H9 (cell line): ENCODE measurements around the gene PNMA6E. TPM values are rescaled to one million over a fixed set of nuclear protein-coding genes. Genes with fewer than 3 reads are reported as not detected.

Experiments used
- DNase-seq: peaks from one replicate; pipeline ENCODE4 v3.0.0-alpha.2; 2017
- H2AFZ ChIP-seq: one replicate; pipeline ENCODE4 v1.6.1; 2013; ENCODE audit warnings: mild to moderate bottlenecking, low read length, control low read depth, moderate library complexity
- H2AK5ac ChIP-seq: 2 replicates; pipeline ENCODE4 v1.6.1; 2013; ENCODE audit warnings: low read length, control low read depth, mixed read lengths; ENCODE audit not compliant: insufficient read length
- H2BK120ac ChIP-seq: one replicate; pipeline ENCODE4 v1.6.1; 2013; ENCODE audit warnings: low read depth, mild to moderate bottlenecking, low read length, control low read depth, inconsistent platforms; ENCODE audit not compliant: poor library complexity, severe bottlenecking
- H2BK12ac ChIP-seq: 2 replicates; pipeline ENCODE4 v1.6.1; 2013; ENCODE audit warnings: low read length, control low read depth, mixed read lengths, low read depth; ENCODE audit not compliant: insufficient read length
- H2BK15ac ChIP-seq: 2 replicates; pipeline ENCODE4 v1.6.1; 2013; ENCODE audit warnings: low read depth, low read length, control low read depth
- H2BK20ac ChIP-seq: one replicate; pipeline ENCODE4 v1.6.1; 2013; ENCODE audit warnings: low read depth, mild to moderate bottlenecking, low read length, control low read depth, inconsistent platforms; ENCODE audit not compliant: poor library complexity, severe bottlenecking
- H2BK5ac ChIP-seq: 2 replicates; pipeline ENCODE4 v1.6.1; 2013; ENCODE audit warnings: low read length, control low read depth, mixed read lengths; ENCODE audit not compliant: insufficient read length
- H3K14ac ChIP-seq: 2 replicates; pipeline ENCODE4 v1.6.1; 2013; ENCODE audit warnings: low read length, control low read depth; ENCODE audit not compliant: insufficient read depth
- H3K18ac ChIP-seq: 2 replicates; pipeline ENCODE4 v1.6.1; 2013; ENCODE audit warnings: low read depth, mild to moderate bottlenecking, mixed read lengths, low read length, control low read depth; ENCODE audit not compliant: insufficient read length
- H3K23ac ChIP-seq: 2 replicates; pipeline ENCODE4 v1.6.1; 2013; ENCODE audit warnings: low read length, control low read depth, mixed read lengths, low read depth; ENCODE audit not compliant: insufficient read length
- H3K23me2 ChIP-seq: 2 replicates; pipeline ENCODE4 v1.6.1; 2013; ENCODE audit warnings: low read depth, mild to moderate bottlenecking, mixed read lengths, low read length, control low read depth; ENCODE audit not compliant: insufficient read length, poor library complexity, severe bottlenecking
- H3K27ac ChIP-seq: 2 replicates; pipeline ENCODE4 v1.5.1; 2013; ENCODE audit warnings: low read length, control low read depth, mixed read lengths, low read depth; ENCODE audit not compliant: insufficient read length
- H3K27me3 ChIP-seq: 2 replicates; pipeline ENCODE4 v1.6.1; 2013; ENCODE audit warnings: low read length, control low read depth, inconsistent platforms; ENCODE audit not compliant: insufficient read depth
- H3K4ac ChIP-seq: 2 replicates; pipeline ENCODE4 v1.6.1; 2013; ENCODE audit warnings: low read depth, mild to moderate bottlenecking, control low read depth, inconsistent platforms, low read length, moderate library complexity
- H3K4me1 ChIP-seq: 2 replicates; pipeline ENCODE4 v1.6.1; 2013; ENCODE audit warnings: low read length, control low read depth, inconsistent platforms; ENCODE audit not compliant: insufficient read depth
- H3K4me2 ChIP-seq: 2 replicates; pipeline ENCODE4 v1.6.1; 2013; ENCODE audit warnings: low read length, control low read depth, mixed read lengths; ENCODE audit not compliant: insufficient read length, insufficient read depth
- H3K56ac ChIP-seq: 2 replicates; pipeline ENCODE4 v1.6.1; 2013; ENCODE audit warnings: low read depth, mild to moderate bottlenecking, mixed read lengths, low read length, control low read depth; ENCODE audit not compliant: insufficient read length
- H3K79me1 ChIP-seq: 2 replicates; pipeline ENCODE4 v1.6.1; 2013; ENCODE audit warnings: low read depth, mild to moderate bottlenecking, moderate library complexity, low read length, control low read depth, inconsistent platforms; ENCODE audit not compliant: insufficient read depth, poor library complexity, severe bottlenecking
- H3K79me2 ChIP-seq: 2 replicates; pipeline ENCODE4 v1.6.1; 2013; ENCODE audit warnings: low read length, control low read depth, inconsistent platforms; ENCODE audit not compliant: insufficient read depth
- H3K9ac ChIP-seq: 2 replicates; pipeline ENCODE4 v1.6.1; 2013; ENCODE audit warnings: low read length, control low read depth, mixed read lengths; ENCODE audit not compliant: insufficient read length; ENCODE audit errors: extremely low read depth
- H3K9me3 ChIP-seq: one replicate; pipeline ENCODE4 v1.6.1; 2013; ENCODE audit warnings: low read depth, low read length, inconsistent platforms; ENCODE audit not compliant: control insufficient read depth
- H3T11ph ChIP-seq: one replicate; pipeline ENCODE4 v1.6.1; 2013; ENCODE audit warnings: mild to moderate bottlenecking, low read length, control low read depth, inconsistent platforms
- H4K20me1 ChIP-seq: one replicate; pipeline ENCODE4 v1.6.1; 2013; ENCODE audit not compliant: control insufficient read depth, insufficient read length, insufficient read depth
- H4K5ac ChIP-seq: 2 replicates; pipeline ENCODE4 v1.6.1; 2013; ENCODE audit warnings: low read depth, mild to moderate bottlenecking, mixed read lengths, low read length, control low read depth; ENCODE audit not compliant: insufficient read length
- H4K8ac ChIP-seq: replicated peaks from 2 replicates; pipeline ENCODE4 v1.6.1; 2013; ENCODE audit warnings: low read length, control low read depth, mixed read lengths, low read depth; ENCODE audit not compliant: insufficient read length
- H4K91ac ChIP-seq: 2 replicates; pipeline ENCODE4 v1.6.1; 2013; ENCODE audit warnings: low read depth, mild to moderate bottlenecking, moderate library complexity, mixed read lengths, low read length, control low read depth; ENCODE audit not compliant: insufficient read length
- H3K27ac Mint-ChIP-seq, 3 experiments: 2 replicates in 2 of 3; 3 replicates in 1 of 3; pipeline ENCODE4 v1.8.0; 2020 to 2021; ENCODE audit warnings: mixed read lengths in 3 of 3, mild to moderate bottlenecking in 1 of 3, moderate library complexity in 1 of 3
- H3K27me3 Mint-ChIP-seq: 2 replicates; pipeline ENCODE4 v1.8.0; 2021; ENCODE audit warnings: low read depth, mild to moderate bottlenecking, moderate library complexity, mixed read lengths
- H3K36me3 Mint-ChIP-seq, 3 experiments: 2 replicates in 2 of 3; 3 replicates in 1 of 3; pipeline ENCODE4 v1.8.0; 2020 to 2021; ENCODE audit warnings: low read depth in 3 of 3, mixed read lengths in 3 of 3; ENCODE audit not compliant: insufficient read depth in 1 of 3
- H3K4me1 Mint-ChIP-seq, 2 experiments: 2 replicates each; pipeline ENCODE4 v1.8.0; 2020; ENCODE audit warnings: mixed read lengths in 2 of 2
- H3K4me3 Mint-ChIP-seq, 2 experiments: 2 replicates in 1 of 2; 3 replicates in 1 of 2; pipeline ENCODE4 v1.8.0; 2020 to 2021; ENCODE audit warnings: mild to moderate bottlenecking in 2 of 2, mixed read lengths in 2 of 2, moderate library complexity in 1 of 2
- H3K9me3 Mint-ChIP-seq, 2 experiments: 2 replicates in 1 of 2; 3 replicates in 1 of 2; pipeline ENCODE4 v1.8.0; 2020; ENCODE audit warnings: mild to moderate bottlenecking in 2 of 2, mixed read lengths in 2 of 2, moderate library complexity in 1 of 2
- WGBS: extraction: QIAGEN DNeasy Blood & Tissue Kit; methylation state at CpG from one replicate; pipeline ENCODE4 v1.1.7; 2013; ENCODE audit warnings: missing lambda C conversion rate, low lambda C conversion rate, mixed read lengths; ENCODE audit not compliant: insufficient read length; ENCODE audit errors: extremely low coverage; 5-methylcytosine and 5-hydroxymethylcytosine counted together
- total RNA-seq: library from RNA; stranded (reverse); gene quantifications from 2 replicates; pipeline ENCODE4 v1.2.1, GENCODE V29; 2021
- TF ChIP-seq, protein P1 (sequence below): fragments of 200-600 bp; sonication (generic); conservative IDR thresholded peaks from 3 replicates; pipeline ENCODE4 v1.8.0; 2021; ENCODE audit warnings: antibody characterized with exemption, mild to moderate bottlenecking

PNMA6E gene
- total RNA-seq, 1 experiment from 2014 or later = not detected

GRCh38 chrX:153410888-153411254 lies 9.7 kb upstream of the PNMA6E start:
- Histone ChIP-seq H3K79me1 (no peaks in the 10 kb centered on the region), H3K79me2 (no peaks in the 10 kb centered on the region), H3K9me3 (peaks cover 25% of the 10 kb centered on the region), H2BK5ac (no peak overlapping the region), H3K23ac (no peak overlapping the region), H3K9ac (no peak overlapping the region), H3K18ac (no peak overlapping the region), H2BK20ac (no peak overlapping the region), H2BK120ac (no peak overlapping the region), H3K4me2 (peak overlapping the region; percentile 46), H4K5ac (no peak overlapping the region), H3K27me3 (peaks cover 7% of the 10 kb centered on the region; the same call in 1 of the 2 replicates), H3K23me2 (no peaks in the 10 kb centered on the region), H4K8ac (no peak overlapping the region), H3T11ph (no peak overlapping the region), H4K91ac (no peak overlapping the region), H4K20me1 (no peaks in the 10 kb centered on the region), H3K56ac (no peak overlapping the region), H3K4me1 (no peaks in the 10 kb centered on the region), H3K4ac (no peak overlapping the region), H2AK5ac (no peak overlapping the region), H2BK12ac (no peak overlapping the region), H3K27ac (no peak overlapping the region), H3K14ac (no peak overlapping the region), H2AFZ (no peak overlapping the region), H2BK15ac (no peak overlapping the region)
- no peak overlapping the region; a peak in 1 of 7 replicates for H3K27ac Mint-ChIP-seq
- DNase-seq = no peak
- H3K36me3 Mint-ChIP-seq = peaks cover 8 to 10% (median 10%) of the 10 kb centered on the region in 3 experiments; a peak in 4 of 7 replicates
- peaks cover 42% of the 10 kb centered on the region for H3K27me3 Mint-ChIP-seq
- peak overlapping the region; percentile 56 to 75 for H3K4me3 Mint-ChIP-seq
- no CpG with 5 or more reads among the region's 12 CpGs for WGBS
- peaks cover 7 to 8% of the 10 kb centered on the region in 2 experiments; a peak in 2 of 4 replicates for H3K4me1 Mint-ChIP-seq
- H3K9me3 Mint-ChIP-seq = peaks cover 63 to 77% of the 10 kb centered on the region in 2 experiments
- TF ChIP-seq, protein P1, sequence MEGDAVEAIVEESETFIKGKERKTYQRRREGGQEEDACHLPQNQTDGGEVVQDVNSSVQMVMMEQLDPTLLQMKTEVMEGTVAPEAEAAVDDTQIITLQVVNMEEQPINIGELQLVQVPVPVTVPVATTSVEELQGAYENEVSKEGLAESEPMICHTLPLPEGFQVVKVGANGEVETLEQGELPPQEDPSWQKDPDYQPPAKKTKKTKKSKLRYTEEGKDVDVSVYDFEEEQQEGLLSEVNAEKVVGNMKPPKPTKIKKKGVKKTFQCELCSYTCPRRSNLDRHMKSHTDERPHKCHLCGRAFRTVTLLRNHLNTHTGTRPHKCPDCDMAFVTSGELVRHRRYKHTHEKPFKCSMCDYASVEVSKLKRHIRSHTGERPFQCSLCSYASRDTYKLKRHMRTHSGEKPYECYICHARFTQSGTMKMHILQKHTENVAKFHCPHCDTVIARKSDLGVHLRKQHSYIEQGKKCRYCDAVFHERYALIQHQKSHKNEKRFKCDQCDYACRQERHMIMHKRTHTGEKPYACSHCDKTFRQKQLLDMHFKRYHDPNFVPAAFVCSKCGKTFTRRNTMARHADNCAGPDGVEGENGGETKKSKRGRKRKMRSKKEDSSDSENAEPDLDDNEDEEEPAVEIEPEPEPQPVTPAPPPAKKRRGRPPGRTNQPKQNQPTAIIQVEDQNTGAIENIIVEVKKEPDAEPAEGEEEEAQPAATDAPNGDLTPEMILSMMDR = no peak
